Measurements from ENCODE around the gene PRR7. TPM values are rescaled to one million over a fixed set of nuclear protein-coding genes. Genes with fewer than 3 reads are reported as not detected.

Gene PRR7
- total and polyA plus RNA-seq, 2 experiments from 2014 or later: 7.6 to 9.7 TPM

DNA sequence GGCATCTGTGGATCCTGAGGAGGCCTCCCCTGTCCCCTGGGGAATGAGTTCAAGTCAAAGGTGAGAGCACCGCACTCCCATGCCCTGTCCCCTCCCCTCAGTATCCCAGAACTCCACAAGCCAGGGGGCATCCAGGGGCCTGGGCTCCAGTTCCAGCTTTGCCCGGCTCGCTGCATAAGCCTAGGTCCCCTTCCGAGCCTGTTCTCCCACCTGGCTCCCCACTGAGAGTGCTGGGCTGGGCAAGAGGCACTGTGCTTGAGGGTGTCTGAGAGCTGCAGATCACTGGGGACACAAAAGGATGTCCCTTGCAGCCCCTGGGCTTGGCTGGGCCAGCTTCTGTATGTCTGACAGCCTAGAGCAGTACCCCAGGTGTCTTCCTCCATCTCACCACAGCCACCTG lies 58.5 kb downstream of the PRR7 start:
- Histone ChIP-seq H3K4me2 (no peak overlapping the region), H3K4me3 (no peak overlapping the region), H2AFZ (no peak overlapping the region), H3K9me2 (ENCODE audit: insufficient read depth) (no peaks in the 10 kb centered on the region), H3K36me3 (ENCODE audit: insufficient read depth) (no peaks in the 10 kb centered on the region), H3K27ac (ENCODE audit: low read depth) (no peak overlapping the region), H4K20me1 (replicated peaks; ENCODE audit: insufficient read depth) (no peaks in the 10 kb centered on the region; the same call in 1 of the 2 replicates), H3F3A (replicated peaks; ENCODE audit: low read depth) (peaks cover 11% of the 10 kb centered on the region), H3K4me1 (ENCODE audit: insufficient read depth) (peaks cover 24% of the 10 kb centered on the region), H3K79me2 (replicated peaks; ENCODE audit: insufficient read depth) (no peaks in the 10 kb centered on the region), H3K27me3 (ENCODE audit: insufficient read depth) (0 out of 2 replicates have a peak, but pooled peaks cover 3% of the 10 kb centered on the region)
- peaks cover 19% of the 10 kb centered on the region for H3K36me3 Mint-ChIP-seq (ENCODE audit: low read depth)
- H3K27ac Mint-ChIP-seq: no peak overlapping the region
- H3K4me3 Mint-ChIP-seq: no peak overlapping the region
- DNase-seq (ENCODE audit: low spot score) (no peak), ATAC-seq (no peak)
- H3K27me3 Mint-ChIP-seq (ENCODE audit: insufficient read depth, low read depth, poor library complexity): peaks cover 21% of the 10 kb centered on the region
- peaks cover 33% of the 10 kb centered on the region for H3K4me1 Mint-ChIP-seq
- H3K9me3 Mint-ChIP-seq: peaks cover 2% of the 10 kb centered on the region; the same call in 1 of the 3 replicates
- TF ChIP-seq EZH2 (IDR thresholded peaks at IDR 0.05; ENCODE audit: low read depth, unreplicated experiment) (no peak), CREB1 (CRISPR knock-in tag; IDR thresholded peaks at IDR 0.05; ENCODE audit: low read depth) (no peak), JUNB (IDR thresholded peaks at IDR 0.05; ENCODE audit: unreplicated experiment) (no peak)

Other genes starting within 250 kb of the PRR7 start
- 24.8 and 27.1 TPM in 2 replicates for gene RAB24, start 143.1 kb upstream of the PRR7 start, total RNA-seq (2014; rRNA removed; shearing (Covaris generic))
- gene RAB24, start 143.1 kb upstream of the PRR7 start, polyA plus RNA-seq (2016; fragmentation: Nextera tagmentation; extraction: Ambion mirVana): 26.1 and 27.7 TPM in 2 replicates
- 271 and 328 TPM in 2 replicates for gene PRELID1, start 143.0 kb upstream of the PRR7 start, total RNA-seq (2014; rRNA removed; shearing (Covaris generic))
- gene PRELID1, start 143.0 kb upstream of the PRR7 start, polyA plus RNA-seq (2016; fragmentation: Nextera tagmentation; extraction: Ambion mirVana): 349 and 359 TPM in 2 replicates
- gene MXD3, start 134.9 kb upstream of the PRR7 start, total RNA-seq (2014; rRNA removed; shearing (Covaris generic)): 11.6 and 13.0 TPM in 2 replicates
- gene MXD3, start 134.9 kb upstream of the PRR7 start, polyA plus RNA-seq (2016; fragmentation: Nextera tagmentation; extraction: Ambion mirVana): 8.4 and 9.9 TPM in 2 replicates
- 220 and 227 TPM in 2 replicates for gene LMAN2, start 95.1 kb upstream of the PRR7 start, total RNA-seq (2014; rRNA removed; shearing (Covaris generic))
- gene LMAN2, start 95.1 kb upstream of the PRR7 start, polyA plus RNA-seq (2016; fragmentation: Nextera tagmentation; extraction: Ambion mirVana): 145 and 153 TPM in 2 replicates
- 37.9 and 39.3 TPM in 2 replicates for gene RGS14, start 88.9 kb upstream of the PRR7 start, total RNA-seq (2014; rRNA removed; shearing (Covaris generic))
- gene RGS14, start 88.9 kb upstream of the PRR7 start, polyA plus RNA-seq (2016; fragmentation: Nextera tagmentation; extraction: Ambion mirVana): 23.5 and 24.8 TPM in 2 replicates
- gene SLC34A1, start 62.4 kb upstream of the PRR7 start, total RNA-seq (2014; rRNA removed; shearing (Covaris generic)): 0.31 TPM in 1 of 2 replicates, not detected in the other
- not detected in 2 replicates for gene SLC34A1, start 62.4 kb upstream of the PRR7 start, polyA plus RNA-seq (2016; fragmentation: Nextera tagmentation; extraction: Ambion mirVana)
- 1.9 TPM in 1 of 2 replicates, not detected in the other for gene PFN3, start 46.2 kb upstream of the PRR7 start, total RNA-seq (2014; rRNA removed; shearing (Covaris generic))
- gene PFN3, start 46.2 kb upstream of the PRR7 start, polyA plus RNA-seq (2016; fragmentation: Nextera tagmentation; extraction: Ambion mirVana): 2.0 and 3.1 TPM in 2 replicates
- gene F12, start 37.2 kb upstream of the PRR7 start, total RNA-seq (2014; rRNA removed; shearing (Covaris generic)): 2.6 and 2.9 TPM in 2 replicates
- gene F12, start 37.2 kb upstream of the PRR7 start, polyA plus RNA-seq (2016; fragmentation: Nextera tagmentation; extraction: Ambion mirVana): 8.0 and 8.1 TPM in 2 replicates
- 37.2 and 56.8 TPM in 2 replicates for gene GRK6, start 20.1 kb upstream of the PRR7 start, total RNA-seq (2014; rRNA removed; shearing (Covaris generic))
- 13.0 and 18.7 TPM in 2 replicates for gene GRK6, start 20.1 kb upstream of the PRR7 start, polyA plus RNA-seq (2016; fragmentation: Nextera tagmentation; extraction: Ambion mirVana)
- 242 and 290 TPM in 2 replicates for gene DBN1, start 26.8 kb downstream of the PRR7 start, total RNA-seq (2014; rRNA removed; shearing (Covaris generic))
- gene DBN1, start 26.8 kb downstream of the PRR7 start, polyA plus RNA-seq (2016; fragmentation: Nextera tagmentation; extraction: Ambion mirVana): 102 and 106 TPM in 2 replicates
- 73.0 and 94.7 TPM in 2 replicates for gene PDLIM7, start 50.8 kb downstream of the PRR7 start, total RNA-seq (2014; rRNA removed; shearing (Covaris generic))
- gene PDLIM7, start 50.8 kb downstream of the PRR7 start, polyA plus RNA-seq (2016; fragmentation: Nextera tagmentation; extraction: Ambion mirVana): 128 TPM in 2 replicates
- 4.9 and 11.1 TPM in 2 replicates for gene DOK3, start 63.0 kb downstream of the PRR7 start, total RNA-seq (2014; rRNA removed; shearing (Covaris generic))
- gene DOK3, start 63.0 kb downstream of the PRR7 start, polyA plus RNA-seq (2016; fragmentation: Nextera tagmentation; extraction: Ambion mirVana): 2.2 and 2.8 TPM in 2 replicates
- 115 and 139 TPM in 2 replicates for gene DDX41, start 70.1 kb downstream of the PRR7 start, total RNA-seq (2014; rRNA removed; shearing (Covaris generic))
- gene DDX41, start 70.1 kb downstream of the PRR7 start, polyA plus RNA-seq (2016; fragmentation: Nextera tagmentation; extraction: Ambion mirVana): 67.1 and 73.4 TPM in 2 replicates
- gene FAM193B, start 107.7 kb downstream of the PRR7 start, total RNA-seq (2014; rRNA removed; shearing (Covaris generic)): 46.9 and 58.6 TPM in 2 replicates
- 44.4 and 46.1 TPM in 2 replicates for gene FAM193B, start 107.7 kb downstream of the PRR7 start, polyA plus RNA-seq (2016; fragmentation: Nextera tagmentation; extraction: Ambion mirVana)
- gene TMED9, start 145.4 kb downstream of the PRR7 start, total RNA-seq (2014; rRNA removed; shearing (Covaris generic)): 130 and 142 TPM in 2 replicates
- gene TMED9, start 145.4 kb downstream of the PRR7 start, polyA plus RNA-seq (2016; fragmentation: Nextera tagmentation; extraction: Ambion mirVana): 74.4 and 77.2 TPM in 2 replicates
- gene B4GALT7, start 153.3 kb downstream of the PRR7 start, total RNA-seq (2014; rRNA removed; shearing (Covaris generic)): 17.6 and 23.3 TPM in 2 replicates
- 10.0 and 10.4 TPM in 2 replicates for gene B4GALT7, start 153.3 kb downstream of the PRR7 start, polyA plus RNA-seq (2016; fragmentation: Nextera tagmentation; extraction: Ambion mirVana)

All from GM23338 (cell line).